Mesenchymal stem cell (in vitro differentiated cells and primary cell): Measurements from ENCODE around the gene SIRPB1.
A peak's percentile ranks its signal among the peaks of the same experiment; 100 is the strongest.

Source experiments
- DNase-seq: peaks from one replicate; pipeline ENCODE4 v3.0.0-alpha.2; 2013
- H2AFZ ChIP-seq: one replicate; pipeline ENCODE4 v1.6.1; 2013; ENCODE audit warnings: low read depth, mild to moderate bottlenecking, control low read depth, inconsistent platforms, low read length, moderate library complexity
- H2AK5ac ChIP-seq: 2 replicates; pipeline ENCODE4 v1.6.1; 2013; ENCODE audit warnings: low read length, moderate library complexity, mild to moderate bottlenecking, inconsistent platforms; ENCODE audit not compliant: severe bottlenecking
- H2BK120ac ChIP-seq: one replicate; pipeline ENCODE4 v1.6.1; 2013; ENCODE audit warnings: low read depth, mild to moderate bottlenecking, inconsistent platforms, low read length, moderate library complexity
- H2BK12ac ChIP-seq, 2 experiments: one replicate each; pipeline ENCODE4 v1.6.1; 2013; ENCODE audit warnings: inconsistent platforms in 2 of 2, low read length in 2 of 2, mild to moderate bottlenecking in 2 of 2, moderate library complexity in 2 of 2, control low read depth in 1 of 2
- H2BK15ac ChIP-seq: one replicate; pipeline ENCODE4 v1.6.1; 2013; ENCODE audit warnings: mild to moderate bottlenecking, low read depth, inconsistent platforms; ENCODE audit not compliant: poor library complexity, severe bottlenecking
- H2BK5ac ChIP-seq: 2 replicates; pipeline ENCODE4 v1.6.1; 2013; ENCODE audit warnings: low read depth, mild to moderate bottlenecking, low read length, control low read depth, inconsistent platforms; ENCODE audit not compliant: poor library complexity, severe bottlenecking
- H3K14ac ChIP-seq, 2 experiments: one replicate each; pipeline ENCODE4 v1.6.1; 2013; ENCODE audit warnings: inconsistent platforms in 2 of 2, low read length in 2 of 2, control low read depth in 1 of 2, mild to moderate bottlenecking in 1 of 2, moderate library complexity in 1 of 2
- H3K18ac ChIP-seq, 2 experiments: one replicate each; pipeline ENCODE4 v1.6.1; 2013; ENCODE audit warnings: inconsistent platforms in 2 of 2, low read length in 2 of 2, control low read depth in 1 of 2, low read depth in 1 of 2, mild to moderate bottlenecking in 1 of 2
- H3K23ac ChIP-seq, 2 experiments: one replicate each; pipeline ENCODE4 v1.6.1; 2013; ENCODE audit warnings: inconsistent platforms in 2 of 2, low read length in 2 of 2, mild to moderate bottlenecking in 2 of 2, moderate library complexity in 2 of 2, control low read depth in 1 of 2
- H3K27ac ChIP-seq: 2 replicates; pipeline ENCODE4 v1.5.1; 2013; ENCODE audit warnings: mild to moderate bottlenecking, moderate library complexity, low read length, control low read depth, inconsistent platforms; ENCODE audit not compliant: poor library complexity, severe bottlenecking
- H3K27me3 ChIP-seq, 2 experiments: 2 replicates each; pipeline versions ENCODE4 v1.6.1 to v1.7.0; 2013; ENCODE audit warnings: low read length in 2 of 2, mild to moderate bottlenecking in 2 of 2, moderate library complexity in 2 of 2, control low read depth in 1 of 2, inconsistent platforms in 1 of 2; ENCODE audit not compliant: control insufficient read depth in 1 of 2, insufficient read depth in 1 of 2
- H3K36me3 ChIP-seq, 2 experiments: 2 replicates each; pipeline versions ENCODE4 v1.6.1 to v1.7.0; 2013; ENCODE audit warnings: low read length in 2 of 2, control low read depth in 1 of 2, inconsistent platforms in 1 of 2, low read depth in 1 of 2, mild to moderate bottlenecking in 1 of 2; ENCODE audit not compliant: insufficient read depth in 2 of 2, control insufficient read depth in 1 of 2
- H3K4ac ChIP-seq, 2 experiments: one replicate each; pipeline ENCODE4 v1.6.1; 2013; ENCODE audit warnings: inconsistent platforms in 2 of 2, low read length in 2 of 2, mild to moderate bottlenecking in 2 of 2, moderate library complexity in 2 of 2, control low read depth in 1 of 2, low read depth in 1 of 2
- H3K4me1 ChIP-seq: 2 replicates; pipeline ENCODE4 v1.6.1; 2013; ENCODE audit warnings: low read depth, low read length, control low read depth; ENCODE audit not compliant: control insufficient read depth, insufficient read depth
- H3K4me2 ChIP-seq: 2 replicates; pipeline ENCODE4 v1.6.1; 2013; ENCODE audit warnings: low read length, mild to moderate bottlenecking, inconsistent platforms; ENCODE audit not compliant: poor library complexity, severe bottlenecking
- H3K4me3 ChIP-seq, 2 experiments: 2 replicates each; pipeline versions ENCODE4 v1.5.1 to v1.7.0; 2013; ENCODE audit warnings: low read length in 2 of 2, mild to moderate bottlenecking in 2 of 2, control low read depth in 1 of 2, low read depth in 1 of 2; ENCODE audit not compliant: insufficient read depth in 1 of 2
- H3K79me1 ChIP-seq: replicated peaks from 2 replicates; pipeline ENCODE4 v1.6.1; 2013; ENCODE audit warnings: mild to moderate bottlenecking, control low read depth, low read length, inconsistent platforms; ENCODE audit not compliant: poor library complexity, severe bottlenecking
- H3K9ac ChIP-seq: 2 replicates; pipeline ENCODE4 v1.7.0; 2013; ENCODE audit warnings: mild to moderate bottlenecking, low read length, moderate library complexity
- H3K9me3 ChIP-seq: 2 replicates; pipeline ENCODE4 v1.7.0; 2013; ENCODE audit warnings: mild to moderate bottlenecking, low read length; ENCODE audit not compliant: control insufficient read depth
- H4K8ac ChIP-seq: one replicate; pipeline ENCODE4 v1.6.1; 2013; ENCODE audit warnings: inconsistent platforms, mild to moderate bottlenecking, low read length, moderate library complexity
- H4K91ac ChIP-seq: one replicate; pipeline ENCODE4 v1.6.1; 2013; ENCODE audit warnings: mild to moderate bottlenecking, low read length, inconsistent platforms
- WGBS: methylation state at CpG from one replicate; pipeline ENCODE4 v1.1.7; 2013; ENCODE audit warnings: mixed read lengths; 5-methylcytosine and 5-hydroxymethylcytosine counted together

SIRPB1 gene

DNA sequence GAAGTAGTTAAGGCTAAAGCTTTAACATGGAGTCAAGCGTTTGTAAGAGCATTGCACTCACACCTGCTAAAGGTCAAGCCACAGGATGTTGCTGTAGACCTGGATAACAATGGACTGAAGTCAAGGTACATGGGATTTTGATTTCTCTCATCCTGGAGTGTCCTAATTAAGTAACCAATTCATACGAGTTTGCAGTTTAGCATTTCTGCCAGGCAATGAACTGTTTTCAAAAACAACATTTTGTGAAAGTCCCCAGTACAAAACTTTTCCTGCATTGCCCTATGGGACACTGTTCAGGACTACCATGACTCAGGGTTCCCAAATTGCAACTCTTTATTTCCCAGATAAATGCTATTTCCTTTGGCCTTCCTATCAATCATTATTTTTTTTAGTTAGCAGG lies 17.4 kb upstream of the SIRPB1 start:
- H2BK12ac ChIP-seq, result no peak overlapping the region
- no peak overlapping the region for H3K23ac ChIP-seq
- H3K4me2 ChIP-seq, result no peak overlapping the region
- H4K91ac ChIP-seq, result no peak overlapping the region
- no peaks in the 10 kb centered on the region for H3K79me1 ChIP-seq
- H3K27me3 ChIP-seq, result peaks cover 0 to 23% of the 10 kb centered on the region in 2 experiments
- 71% methylated on average over 2 of the region's 2 CpGs for WGBS
- no peak overlapping the region for H2AFZ ChIP-seq
- no peak overlapping the region for H3K14ac ChIP-seq
- no peak overlapping the region for H3K4me3 ChIP-seq
- peak overlapping the region; percentile 66 for H2BK5ac ChIP-seq
- H3K36me3 ChIP-seq, result no peaks in the 10 kb centered on the region
- peaks cover 12% of the 10 kb centered on the region for H3K4me1 ChIP-seq
- no peak overlapping the region for H4K8ac ChIP-seq
- no peak overlapping the region for H3K18ac ChIP-seq
- H2BK15ac ChIP-seq, result no peak overlapping the region
- no peak overlapping the region for H3K9ac ChIP-seq
- no peaks in the 10 kb centered on the region for H3K9me3 ChIP-seq
- peak overlapping the region; percentile 92 for H3K27ac ChIP-seq
- H3K4ac ChIP-seq, result no peak overlapping the region
- no peak overlapping the region for H2AK5ac ChIP-seq
- H2BK120ac ChIP-seq, result no peak overlapping the region
- DNase-seq, result no peak

DNA sequence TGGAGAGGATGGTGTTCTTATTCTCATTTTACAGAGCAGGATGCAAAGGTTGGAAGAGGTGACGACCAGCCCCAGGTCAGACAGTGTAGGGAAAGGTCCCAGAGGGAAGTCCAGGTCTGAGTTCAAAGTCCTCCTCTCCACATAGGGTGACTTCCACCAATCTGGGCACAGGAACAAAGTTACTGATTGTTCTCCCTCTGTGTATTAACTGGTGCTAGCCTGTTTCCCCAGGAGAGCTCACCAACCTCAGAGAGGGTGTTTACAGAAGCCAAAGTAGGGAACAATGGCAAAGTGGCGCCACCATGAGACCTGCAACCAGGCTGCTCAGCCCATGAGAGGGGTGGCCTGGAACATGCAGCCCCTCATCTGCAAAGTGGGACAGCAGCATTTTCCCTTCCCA lies 16.8 kb upstream of the SIRPB1 start:
- Histone ChIP-seq H2BK15ac (no peak overlapping the region), H3K27ac (peak overlapping the region; percentile 92), H4K91ac (no peak overlapping the region), H3K23ac (no peak overlapping the region), H2BK5ac (no peak overlapping the region), H2AFZ (no peak overlapping the region), H3K4me2 (no peak overlapping the region), H3K18ac (no peak overlapping the region), H4K8ac (no peak overlapping the region), H3K9me3 (no peaks in the 10 kb centered on the region), H3K36me3 (no peaks in the 10 kb centered on the region), H3K79me1 (no peaks in the 10 kb centered on the region), H3K4me1 (peaks cover 12% of the 10 kb centered on the region), H3K9ac (no peak overlapping the region), H2AK5ac (peak overlapping the region; percentile 65), H2BK12ac (no peak overlapping the region), H3K4me3 (no peak overlapping the region), H2BK120ac (no peak overlapping the region), H3K4ac (no peak overlapping the region), H3K27me3 (peaks cover 0 to 23% of the 10 kb centered on the region in 2 experiments), H3K14ac (no peak overlapping the region)
- DNase-seq, result no peak
- WGBS, result 57% methylated on average over 2 of the region's 2 CpGs

DNA sequence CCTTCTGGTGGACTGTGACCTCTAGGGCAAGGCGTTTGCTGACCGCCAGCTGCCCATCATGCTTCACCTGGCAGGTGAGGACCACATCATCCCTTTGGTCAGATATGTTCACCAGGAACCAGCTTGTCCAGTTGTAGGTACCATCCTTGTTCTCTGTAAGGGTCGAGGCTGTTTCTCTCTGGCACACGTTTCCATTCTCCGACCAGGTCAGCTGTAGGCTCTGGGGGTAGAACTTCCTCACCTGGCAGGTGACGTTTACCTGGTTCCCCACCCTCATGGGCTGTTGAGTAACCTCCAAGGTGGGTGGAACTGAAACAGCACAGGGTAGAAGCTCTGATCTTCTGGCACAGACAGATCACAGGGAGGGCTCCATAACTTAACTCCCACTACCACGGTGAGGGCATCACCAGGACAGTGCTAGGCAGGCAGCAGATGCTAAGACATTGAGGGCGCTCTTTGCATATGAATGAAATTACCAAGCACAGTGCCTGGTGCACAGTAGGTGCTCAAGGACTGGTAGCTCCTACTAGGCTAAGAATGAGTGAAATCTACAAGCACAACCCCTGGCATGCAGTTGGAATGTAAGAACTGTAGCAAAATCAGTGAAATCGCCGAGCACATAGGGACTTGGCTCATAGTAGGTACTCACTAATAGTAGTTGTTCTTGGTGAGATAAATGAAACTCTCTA lies 15.6 kb upstream of the SIRPB1 start:
- no peak overlapping the region for H3K4ac ChIP-seq
- no peak overlapping the region for H4K8ac ChIP-seq
- peaks cover 14% of the 10 kb centered on the region for H3K4me1 ChIP-seq
- H3K18ac ChIP-seq, result no peak overlapping the region
- WGBS, result 66% methylated on average over 10 of the region's 10 CpGs
- peaks cover 0 to 23% of the 10 kb centered on the region in 2 experiments for H3K27me3 ChIP-seq
- H3K27ac ChIP-seq, result no peak overlapping the region
- H3K4me2 ChIP-seq, result no peak overlapping the region
- no peaks in the 10 kb centered on the region for H3K9me3 ChIP-seq
- no peak overlapping the region for H2AK5ac ChIP-seq
- no peak overlapping the region for H3K4me3 ChIP-seq
- no peak overlapping the region for H2BK120ac ChIP-seq
- no peak overlapping the region for H3K23ac ChIP-seq
- H2BK5ac ChIP-seq, result no peak overlapping the region
- no peaks in the 10 kb centered on the region for H3K36me3 ChIP-seq
- H2BK12ac ChIP-seq, result no peak overlapping the region
- H3K9ac ChIP-seq, result no peak overlapping the region
- H2BK15ac ChIP-seq, result no peak overlapping the region
- no peak overlapping the region for H3K14ac ChIP-seq
- no peak overlapping the region for H2AFZ ChIP-seq
- no peaks in the 10 kb centered on the region for H3K79me1 ChIP-seq
- no peak for DNase-seq
- no peak overlapping the region for H4K91ac ChIP-seq

DNA sequence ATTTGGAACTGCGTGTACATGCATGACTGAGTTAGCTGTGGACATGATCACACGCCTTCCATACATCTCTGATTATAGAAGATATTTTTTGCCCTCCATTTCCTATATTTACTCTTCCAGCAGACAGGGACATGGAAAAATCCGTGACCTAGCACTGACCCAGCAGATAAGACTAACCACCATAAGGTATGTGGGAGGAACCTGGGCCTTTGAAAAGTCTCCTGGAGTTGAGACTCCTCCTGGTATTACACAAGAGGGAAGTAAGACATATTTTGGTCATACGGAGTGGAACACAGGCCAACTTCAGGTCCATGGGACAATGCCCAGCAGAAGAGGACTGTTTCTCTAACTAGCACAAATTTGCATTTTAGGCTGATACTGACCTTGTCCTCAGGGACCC lies 13.7 kb upstream of the SIRPB1 start:
- Histone ChIP-seq H3K27ac (no peak overlapping the region), H3K18ac (no peak overlapping the region), H3K79me1 (no peaks in the 10 kb centered on the region), H2BK12ac (no peak overlapping the region), H2BK15ac (no peak overlapping the region), H3K14ac (no peak overlapping the region), H2AFZ (no peak overlapping the region), H3K4me1 (peaks cover 14% of the 10 kb centered on the region), H2BK5ac (no peak overlapping the region), H3K23ac (no peak overlapping the region), H4K91ac (no peak overlapping the region), H3K9me3 (no peaks in the 10 kb centered on the region), H3K27me3 (peaks cover 0 to 36% of the 10 kb centered on the region in 2 experiments), H3K4me3 (no peak overlapping the region), H3K4me2 (no peak overlapping the region), H3K9ac (no peak overlapping the region), H4K8ac (no peak overlapping the region), H2AK5ac (peak overlapping the region; percentile 22), H3K36me3 (no peaks in the 10 kb centered on the region), H3K4ac (no peak overlapping the region), H2BK120ac (no peak overlapping the region)
- no peak for DNase-seq
- WGBS, result 69% methylated on average over 3 of the region's 4 CpGs
